Fibroblast of skin of abdomen (primary cell): ENCODE results near the gene PDE10A. TPM values are rescaled to one million over a fixed set of nuclear protein-coding genes. Genes with fewer than 3 reads are reported as not detected.

ENCODE experiments used
- DNase-seq: peaks from one replicate; pipeline ENCODE4 v3.0.0-alpha.2; 2013
- polyA plus RNA-seq, 2 experiments: library from polyadenylated mRNA; unstranded; fragments of 120-200 nt; gene quantifications; one replicate each; pipeline ENCODE4 v1.2.1, GENCODE V29; 2013; ENCODE audit not compliant: insufficient read length in 2 of 2

Gene PDE10A
- polyA plus RNA-seq (2013, experiment 1 of 2; ENCODE audit: insufficient read length), result 2.1 TPM
- 2.7 TPM for polyA plus RNA-seq (2013, experiment 2 of 2; ENCODE audit: insufficient read length)

DNA sequence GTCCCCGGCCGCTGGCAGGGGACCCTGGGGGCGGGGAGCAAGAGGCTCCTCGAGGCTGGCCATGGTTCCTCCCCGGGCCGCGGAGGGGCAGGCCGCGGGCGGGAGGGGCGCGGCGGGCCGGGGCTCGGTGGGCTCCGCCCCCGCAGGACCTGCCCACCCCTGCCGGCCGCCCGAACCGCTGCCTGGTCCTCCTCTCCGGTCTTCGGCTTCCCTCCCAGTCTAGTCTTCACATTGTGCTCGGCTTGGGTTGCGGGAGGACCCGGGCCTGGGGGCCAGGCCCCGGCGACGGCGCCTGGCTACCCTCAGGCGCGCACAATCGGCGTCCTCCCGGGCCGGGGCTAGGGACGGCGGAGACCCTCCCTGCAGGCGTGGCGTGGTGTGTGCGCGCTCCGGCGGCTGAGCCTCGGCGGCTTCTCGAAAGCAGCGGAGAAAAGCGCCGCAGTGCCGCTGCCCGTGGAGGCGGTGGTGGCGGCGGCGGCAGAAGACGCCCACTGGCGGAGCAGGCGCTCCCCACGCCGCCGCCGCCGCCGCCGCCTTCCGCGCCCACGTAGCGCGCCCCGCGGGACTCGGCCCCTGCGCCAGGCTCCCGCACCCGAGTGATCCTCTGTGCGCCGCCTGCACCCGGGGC is at the start of gene PDE10A:
Gene PDE10A (minus strand): TSS at position 493 of the 628 bp plus-strand sequence. CDS start 430 bp downstream, at position 63.
- peak; percentile 8 for DNase-seq

DNA sequence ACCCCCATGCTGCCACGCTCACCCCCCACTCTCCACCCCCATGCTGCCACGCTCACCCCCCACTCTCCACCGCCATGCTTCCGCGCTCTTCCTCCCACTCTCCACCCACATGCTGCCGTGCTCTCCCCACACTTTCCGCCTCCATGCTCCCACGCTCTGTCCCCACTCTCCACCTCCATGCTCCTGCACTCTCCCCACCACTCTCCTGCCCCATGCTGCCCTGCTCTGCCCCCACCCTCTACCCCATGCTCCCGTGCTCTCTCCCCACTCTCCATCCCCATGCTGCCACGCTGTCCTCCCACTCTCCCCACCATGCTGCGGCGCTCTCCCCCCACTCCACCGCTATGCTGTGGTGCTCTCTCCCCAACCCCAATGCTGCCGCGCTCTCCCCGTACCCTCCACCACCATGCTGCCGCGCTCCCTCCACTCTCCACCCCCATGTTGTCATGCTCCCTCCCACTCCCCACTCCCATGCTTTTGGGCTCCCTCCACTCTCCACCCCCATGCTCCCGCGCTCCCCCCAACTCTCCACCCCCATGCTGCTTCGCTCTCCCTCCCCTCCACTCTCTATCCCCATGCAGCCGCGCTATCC is 46.0 kb upstream of the PDE10A start:
- no peak for DNase-seq

DNA sequence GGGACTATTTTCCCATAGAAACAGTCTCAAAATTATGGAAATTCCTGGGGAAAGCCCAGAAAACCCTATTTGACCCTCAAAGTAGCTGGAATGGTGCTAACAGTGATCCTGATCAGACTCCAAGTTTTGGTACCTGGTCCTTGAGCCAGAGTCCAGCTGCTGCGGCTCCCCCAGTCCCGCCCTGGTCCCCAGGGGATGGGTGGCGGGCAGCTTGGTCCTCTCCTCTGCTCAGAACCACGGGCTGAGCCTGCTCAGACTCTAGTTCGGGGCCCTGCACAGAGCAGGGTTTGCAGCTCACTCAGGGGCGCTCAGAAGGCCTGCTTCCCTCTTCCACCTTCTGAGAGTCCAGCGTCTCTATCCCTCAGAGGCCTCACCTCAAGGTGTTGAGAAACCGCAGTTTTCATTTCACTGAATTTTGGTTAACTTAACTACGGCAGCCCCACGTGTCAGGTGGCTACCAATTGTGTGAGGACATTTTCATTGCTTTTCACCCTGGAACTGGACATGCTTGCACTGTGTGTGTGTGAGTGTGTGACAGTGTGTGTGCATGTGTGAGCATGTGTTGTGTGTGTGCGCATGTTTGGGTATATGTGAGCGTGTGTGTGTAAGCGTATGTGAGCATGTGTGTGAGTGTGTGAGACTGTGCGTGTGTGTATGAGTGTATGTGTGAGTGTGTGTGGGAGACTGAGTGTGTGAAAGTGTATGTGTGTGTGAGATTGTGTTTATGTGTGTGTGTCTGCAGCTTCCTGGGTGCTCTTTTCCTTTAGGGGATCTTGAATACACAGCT is 44.2 kb upstream of the PDE10A start:
- DNase-seq, result no peak

DNA sequence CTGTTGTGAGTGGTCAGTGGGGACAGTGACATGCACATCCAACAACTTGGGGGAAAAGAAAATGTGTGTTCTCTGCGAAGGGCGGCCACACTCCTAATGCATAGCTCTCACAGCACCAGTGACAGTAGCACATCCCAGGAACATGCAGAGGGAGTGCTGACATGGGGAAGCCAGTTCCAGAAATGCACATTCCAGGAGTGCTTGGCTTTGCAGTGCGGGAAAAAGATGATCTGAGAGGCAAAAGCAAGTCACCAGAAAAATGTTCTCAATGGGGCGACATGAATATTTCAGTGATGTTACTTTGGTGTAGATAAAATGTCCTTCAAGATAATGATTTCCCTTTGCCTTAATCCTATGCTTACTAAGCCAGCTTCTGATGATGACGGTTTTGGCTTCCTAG is 42.9 kb upstream of the PDE10A start:
- DNase-seq, result no peak

DNA sequence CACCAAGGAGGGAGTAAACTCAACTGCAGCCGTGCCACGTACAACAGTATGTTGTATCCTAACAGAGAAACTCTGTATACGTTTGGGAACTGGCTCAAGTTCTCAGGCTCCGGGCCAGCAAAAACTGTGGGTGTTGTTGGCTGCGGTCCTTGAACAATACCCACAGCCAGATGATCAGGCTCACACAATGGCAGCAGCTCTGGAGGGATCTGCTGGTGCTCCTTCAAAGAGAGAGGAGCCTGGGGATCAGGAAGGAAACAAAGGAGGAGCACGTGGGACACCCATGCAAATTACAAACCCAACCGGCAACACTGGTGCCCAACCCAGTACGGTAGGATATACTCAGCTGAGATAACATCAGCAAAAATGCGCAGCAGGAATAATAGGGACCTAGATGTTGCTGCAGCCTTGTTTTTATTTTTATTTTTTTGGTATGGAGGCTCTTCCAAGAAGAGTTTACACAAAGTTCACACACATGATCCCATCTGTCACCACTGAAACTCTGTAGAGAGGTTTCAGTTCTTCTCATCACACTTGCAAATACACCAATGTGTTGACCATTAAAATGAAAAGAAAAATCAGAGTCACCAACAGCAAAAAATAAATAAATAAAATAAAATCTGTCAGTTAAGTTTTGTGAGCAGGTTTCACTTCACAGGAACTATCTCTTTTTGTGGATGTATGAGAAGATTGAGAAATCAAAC is 41.2 kb upstream of the PDE10A start:
- DNase-seq, result no peak

DNA sequence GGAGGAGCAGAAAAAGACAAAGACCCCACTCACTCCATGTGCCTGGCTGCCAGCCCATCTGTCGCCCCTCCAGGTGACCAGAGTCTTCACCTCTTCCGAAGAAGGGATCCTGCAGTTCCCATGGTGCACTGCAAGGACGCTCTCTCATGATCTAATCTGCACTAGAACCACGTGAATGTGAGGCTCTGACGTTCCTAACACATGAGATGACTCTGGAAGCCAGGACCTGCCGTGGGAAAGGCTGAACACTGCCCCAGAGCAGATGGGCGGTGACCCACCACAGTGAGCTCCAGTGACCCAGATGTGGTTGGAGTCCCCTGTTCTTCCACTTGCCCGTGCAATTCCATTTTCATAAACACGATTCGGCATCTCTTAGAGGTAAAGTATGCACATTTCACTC is 39.6 kb upstream of the PDE10A start:
- no peak for DNase-seq

DNA sequence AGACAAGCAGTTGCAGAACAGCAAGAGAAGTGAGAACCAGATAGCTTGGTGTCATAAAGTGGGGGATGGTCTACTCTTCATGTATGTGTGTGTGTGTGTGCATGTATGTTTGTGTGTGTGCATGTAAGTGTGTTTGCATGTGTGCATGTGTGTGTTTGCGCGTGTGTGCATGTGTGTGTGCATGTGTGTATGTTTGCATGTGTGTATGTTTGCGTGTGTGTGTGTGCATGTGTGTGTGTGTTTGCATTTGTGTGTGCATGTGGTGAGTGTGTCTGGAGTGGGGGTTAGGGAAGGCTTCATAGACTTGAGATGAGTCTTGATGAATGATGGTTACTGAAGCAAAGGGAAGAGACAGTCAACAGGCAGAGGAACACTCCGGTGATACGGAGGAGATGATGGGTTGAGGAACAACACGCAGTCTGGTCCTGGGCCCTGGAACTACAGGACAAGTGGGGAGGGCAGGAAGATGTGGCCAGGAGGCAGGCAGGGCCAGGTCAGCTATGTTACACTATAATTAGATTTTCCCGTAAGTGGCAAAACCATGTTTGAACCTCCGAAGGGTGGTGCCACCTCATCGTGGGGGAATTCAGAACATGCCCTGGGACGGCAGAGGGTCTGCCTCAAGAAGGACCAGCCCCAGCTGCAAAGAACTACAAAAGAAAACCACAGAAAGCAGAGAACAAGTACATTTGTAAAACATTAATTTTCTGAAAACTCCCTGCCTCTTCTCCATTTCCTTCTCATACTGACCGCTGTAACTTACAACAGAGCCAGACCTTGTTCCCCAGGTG is 38.7 kb upstream of the PDE10A start:
- DNase-seq, result no peak

DNA sequence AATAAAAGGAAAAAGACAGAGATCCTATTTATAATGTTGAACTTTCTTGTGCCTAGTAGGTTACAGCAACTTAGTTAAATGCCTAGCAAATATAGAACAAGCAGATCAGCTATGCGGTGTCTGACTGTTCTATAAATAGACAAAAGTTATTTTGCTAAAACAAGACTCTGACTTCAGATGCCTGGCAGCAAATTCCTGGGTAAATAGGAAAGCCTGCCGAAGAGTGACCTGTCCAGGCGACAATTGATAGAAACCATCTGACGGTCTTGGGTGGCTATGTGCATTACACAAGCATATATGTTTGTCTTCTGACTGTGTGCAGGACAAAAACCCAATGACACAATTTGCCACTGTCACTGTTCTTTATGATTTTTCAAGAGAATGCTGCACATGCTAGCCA is 38.0 kb upstream of the PDE10A start:
- no peak for DNase-seq

DNA sequence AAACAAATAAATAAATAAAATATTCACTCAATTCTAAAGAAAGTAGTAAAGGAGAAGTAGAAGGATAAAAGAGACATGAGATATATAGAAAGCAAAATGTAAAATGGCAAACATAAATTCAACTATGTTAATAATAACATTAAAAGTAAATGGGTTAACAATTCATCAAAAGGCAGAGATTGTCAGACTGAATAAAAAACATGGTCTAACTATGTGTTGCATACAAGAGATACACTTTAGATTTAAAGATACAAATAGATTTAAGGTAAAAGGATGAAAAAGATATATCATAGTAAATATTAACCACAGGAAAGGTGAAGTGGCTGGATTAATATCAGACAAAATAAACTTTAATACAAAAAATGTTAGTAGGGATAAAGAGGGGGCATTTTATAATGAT is 35.8 kb upstream of the PDE10A start:
- DNase-seq, result no peak

DNA sequence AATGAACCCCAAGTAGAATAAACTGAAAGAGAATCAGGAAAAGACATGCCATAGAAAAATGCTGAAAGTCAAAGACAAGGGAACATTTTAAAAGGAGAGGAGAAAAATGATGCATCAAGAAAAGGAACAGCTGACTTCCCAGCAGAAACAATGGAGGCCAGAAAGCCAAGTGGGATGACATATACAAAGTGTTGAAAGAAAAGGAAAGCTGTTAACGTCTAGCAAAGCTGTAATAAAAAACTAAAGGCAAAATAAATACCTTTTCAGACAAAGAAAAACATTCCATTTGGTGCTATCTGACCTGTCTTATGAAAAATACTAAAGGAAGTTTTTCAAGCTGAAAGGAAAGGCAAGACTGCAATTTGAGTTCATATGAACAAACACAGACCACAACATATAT is 34.1 kb upstream of the PDE10A start:
- DNase-seq, result no peak

DNA sequence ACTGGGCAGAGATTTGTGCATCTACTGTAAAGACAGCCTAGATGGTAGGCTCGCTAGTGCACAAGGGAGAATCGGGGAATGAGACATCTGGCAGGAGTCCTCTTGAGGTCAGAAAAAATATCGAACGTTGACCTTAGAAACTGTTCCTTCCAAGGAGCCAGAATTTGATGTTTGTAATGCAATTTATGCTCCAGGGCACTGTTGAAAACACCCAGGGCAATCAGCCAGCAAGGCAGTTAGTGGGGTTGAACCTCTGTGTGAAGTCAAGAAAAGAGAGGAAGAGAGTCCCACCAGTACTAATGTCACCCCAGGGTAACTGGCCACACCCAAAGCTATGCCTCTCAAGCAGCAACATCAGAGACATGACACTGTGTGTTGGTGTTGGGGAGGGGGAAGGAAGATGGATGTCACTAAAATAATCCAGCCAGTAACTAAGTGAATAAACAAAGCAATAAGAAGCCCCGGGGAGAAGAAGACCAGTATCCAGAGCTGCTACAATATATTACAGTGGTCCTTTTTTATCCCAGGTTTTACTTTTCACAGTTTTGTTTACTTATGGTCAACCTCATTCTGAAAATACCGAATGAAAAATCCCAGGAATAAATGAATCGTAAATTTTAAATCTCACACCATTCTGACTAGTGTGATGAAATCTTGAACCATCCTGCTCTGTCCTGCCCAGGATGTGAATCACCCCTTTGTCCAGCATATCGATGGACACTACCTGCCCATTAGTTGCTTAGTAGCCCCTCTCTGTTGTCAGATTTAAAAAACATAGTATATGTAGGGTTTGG is 32.9 kb upstream of the PDE10A start:
- no peak for DNase-seq

DNA sequence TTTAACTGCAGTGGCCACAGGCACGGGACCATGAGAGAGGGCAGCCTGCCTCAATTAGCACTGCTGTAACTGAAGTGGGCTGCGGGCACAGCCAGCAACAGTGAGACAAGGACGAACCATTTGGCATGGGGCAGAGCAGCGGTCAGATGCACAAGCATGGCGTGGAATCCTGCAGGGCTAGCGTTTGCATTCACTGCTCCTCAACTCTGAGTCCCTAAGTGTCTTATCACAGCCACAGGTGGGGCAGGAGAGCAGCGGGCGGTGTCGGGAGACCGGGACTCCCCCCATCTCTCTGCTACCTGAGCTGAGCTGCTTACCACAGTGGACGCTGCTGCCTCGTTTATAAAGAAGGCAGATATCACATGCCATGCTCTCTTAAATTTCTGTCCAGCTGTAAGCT is 31.3 kb upstream of the PDE10A start:
- DNase-seq, result no peak

DNA sequence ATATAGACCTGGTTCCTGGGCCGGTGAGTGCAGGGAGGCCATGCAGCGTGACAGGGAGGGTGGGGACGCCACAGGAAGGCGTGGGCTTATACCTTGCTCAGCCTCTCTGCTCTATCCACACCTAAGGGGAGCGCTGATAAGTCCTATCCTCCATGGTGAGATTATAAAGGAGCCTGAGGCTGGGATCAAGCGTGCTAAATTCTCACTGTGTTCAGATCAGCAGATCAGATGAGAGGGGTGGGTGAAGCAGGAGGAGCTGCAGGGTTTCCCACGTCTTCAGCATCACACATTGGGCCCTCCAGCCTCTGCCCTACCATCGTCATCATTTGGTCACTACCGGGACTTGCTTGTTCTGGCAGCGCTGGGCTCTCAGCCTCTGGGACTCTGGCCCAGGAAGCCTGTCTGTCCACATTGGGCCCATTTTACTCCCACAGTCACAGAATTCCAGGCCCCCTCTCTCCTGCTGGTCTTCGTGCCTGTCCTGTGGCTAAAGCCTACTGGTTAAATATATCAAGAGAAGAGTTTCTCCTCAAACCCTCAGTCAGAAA is 29.1 kb upstream of the PDE10A start:
- DNase-seq, result no peak

DNA sequence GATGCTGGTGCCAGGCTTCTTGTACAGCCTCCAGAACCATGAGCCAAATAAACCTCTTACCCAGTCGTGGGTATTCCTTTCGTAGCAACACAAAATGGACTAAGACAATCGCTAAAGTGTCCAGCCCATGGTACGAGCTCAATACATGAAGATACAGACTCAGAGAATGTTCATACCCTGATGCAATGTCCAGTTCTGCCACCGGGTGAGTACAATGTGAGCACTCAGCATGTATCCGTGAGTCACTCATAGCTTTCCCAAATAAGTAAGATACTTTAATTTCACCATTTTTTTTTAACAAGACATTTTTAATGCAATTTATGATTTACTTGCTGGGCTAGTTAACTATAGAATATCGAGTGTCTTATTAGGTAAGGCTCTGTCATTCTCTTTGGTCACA is 26.7 kb upstream of the PDE10A start:
- no peak for DNase-seq

DNA sequence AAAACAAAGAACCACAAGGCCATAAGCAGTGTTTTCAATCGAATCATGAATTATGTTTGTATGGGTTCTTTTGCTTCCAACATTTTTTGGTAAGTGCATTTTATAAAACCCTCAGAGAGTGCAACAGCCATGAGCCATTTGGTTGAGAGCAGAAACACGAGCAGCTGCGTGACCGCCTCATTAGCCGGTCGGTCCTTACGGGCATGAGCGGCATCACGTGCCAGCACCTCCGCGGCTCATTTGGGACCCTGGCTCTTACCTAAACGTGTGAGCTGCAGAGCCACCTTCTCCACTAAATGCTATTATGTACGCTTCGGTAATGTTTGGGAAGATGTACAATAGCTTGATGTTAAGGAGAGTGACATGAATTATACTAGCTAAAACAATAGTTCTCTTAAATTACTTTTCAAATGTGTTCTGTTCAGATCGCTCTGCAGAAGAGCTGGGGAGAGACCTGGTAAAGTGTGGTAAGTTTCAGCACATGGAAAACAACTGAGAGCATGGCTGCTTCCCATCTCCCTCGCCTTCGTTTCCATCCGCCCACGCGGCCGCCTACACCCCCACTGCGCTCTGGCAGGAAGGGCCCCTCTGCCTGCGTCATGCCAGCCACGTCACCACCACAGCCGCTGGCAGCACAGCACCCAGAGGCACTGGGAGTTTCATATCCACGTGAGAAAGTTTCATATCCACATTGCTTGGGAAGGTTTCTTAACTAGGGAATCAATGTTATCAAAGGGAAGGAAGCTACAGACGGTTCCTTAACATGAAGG is 23.7 kb upstream of the PDE10A start:
- no peak for DNase-seq

DNA sequence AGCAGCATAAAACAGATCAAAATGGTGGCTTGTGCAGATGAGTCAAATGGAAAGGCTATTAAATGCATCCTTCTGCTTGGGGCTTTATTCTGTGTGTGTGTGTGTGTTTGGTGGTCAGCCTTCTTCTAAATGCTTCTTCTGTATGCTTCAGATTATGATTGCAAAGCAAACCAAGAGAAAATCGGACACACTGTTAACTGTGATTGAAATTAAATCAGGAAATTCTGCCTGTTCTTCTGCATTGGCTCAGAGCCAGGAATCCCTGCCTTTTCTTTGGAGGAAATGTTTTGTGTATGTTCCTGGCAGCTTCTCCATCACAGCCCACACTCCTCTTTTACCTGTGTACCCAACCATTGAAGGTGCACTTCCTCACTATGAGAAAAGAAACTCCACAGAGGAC is 22.3 kb upstream of the PDE10A start:
- no peak for DNase-seq

DNA sequence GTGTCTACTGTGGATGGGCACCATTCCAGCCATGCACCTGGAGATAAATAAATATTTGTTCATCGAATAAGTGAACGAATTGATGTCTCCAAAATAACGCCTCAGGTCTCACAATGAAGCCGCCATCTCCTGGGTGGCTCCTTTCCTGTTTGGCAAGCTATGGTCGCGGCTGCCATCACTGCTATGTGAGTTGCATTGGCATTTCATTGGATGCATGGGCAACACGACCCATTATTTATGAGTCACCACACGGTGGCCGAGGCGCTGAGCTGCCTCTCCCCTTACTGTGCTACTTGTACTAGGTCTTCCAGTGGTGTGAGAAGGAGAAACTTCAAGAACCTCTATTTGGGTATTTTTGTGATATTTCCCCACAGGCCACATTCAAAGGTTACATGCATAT is 21.3 kb upstream of the PDE10A start:
- no peak for DNase-seq

DNA sequence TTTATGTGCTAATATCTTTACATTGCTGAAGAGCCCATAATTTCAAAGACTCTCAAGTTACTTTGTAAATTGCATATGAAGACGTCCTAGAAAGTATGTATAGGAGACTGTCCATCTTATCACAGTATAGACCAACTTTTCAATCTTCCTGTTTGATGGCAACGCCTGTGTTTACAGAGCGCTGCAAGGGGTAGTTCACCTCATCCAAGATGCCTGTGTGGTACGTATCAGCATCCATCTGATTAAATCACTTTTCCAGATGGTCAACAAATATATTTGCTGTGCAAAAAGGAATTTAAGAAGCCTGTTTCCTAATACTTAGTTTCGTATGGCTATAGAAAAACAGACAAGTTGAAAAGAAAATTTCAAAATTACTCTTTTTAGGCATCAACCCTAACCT is 17.9 kb upstream of the PDE10A start:
- no peak for DNase-seq

DNA sequence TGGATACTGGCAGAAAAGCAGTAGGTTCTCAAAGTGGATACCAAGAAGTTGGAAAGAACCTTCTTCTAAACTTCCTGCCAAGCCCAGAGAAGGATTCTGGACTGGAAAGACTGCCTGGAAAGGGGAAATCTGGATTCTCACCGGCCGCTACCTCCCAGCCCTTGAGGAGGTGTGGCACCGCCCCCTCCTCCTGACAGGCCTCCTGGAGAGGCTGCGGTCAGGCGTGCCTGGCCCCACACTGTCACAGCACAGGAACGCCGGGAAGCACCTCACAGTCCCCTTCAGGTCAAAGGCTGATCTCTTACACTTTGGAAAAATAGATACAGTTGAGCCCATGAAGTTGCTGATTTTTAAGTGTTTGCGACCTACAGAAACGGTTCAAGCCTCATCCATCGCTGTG is 16.3 kb upstream of the PDE10A start:
- no peak for DNase-seq

DNA sequence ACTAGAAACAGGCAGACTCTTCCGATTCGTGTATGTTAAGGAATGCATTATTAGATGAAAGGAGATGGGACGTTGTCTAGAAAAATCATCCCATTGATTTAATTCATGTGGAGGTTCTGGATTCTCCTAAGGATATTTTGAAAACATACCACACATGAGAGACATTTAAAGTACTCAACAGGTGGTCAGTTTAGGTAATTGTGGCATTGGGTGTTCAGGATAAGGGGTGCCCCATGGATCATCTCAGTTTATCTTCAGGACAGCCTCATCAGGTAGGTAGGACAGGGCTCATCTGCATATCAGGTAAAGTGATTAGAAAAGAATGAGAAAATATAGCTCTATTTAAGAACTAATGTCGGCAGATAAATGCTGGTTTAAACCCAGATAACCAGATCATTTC is 15.9 kb upstream of the PDE10A start:
- DNase-seq, result no peak
